ENCODE measurements around the gene RRAGC. TPM values are rescaled to one million over a fixed set of nuclear protein-coding genes. Genes with fewer than 3 reads are reported as not detected.

The RRAGC gene
- total RNA-seq, 4 donors from 2014 or later: 48.4 to 90.8 (median 53.5) TPM

- no peak for TF ChIP-seq CTCF (IDR thresholded peaks at IDR 0.05; ENCODE audit: low read depth)
Measured at GRCh38 chr1:38891753-38892152, 32.2 kb upstream of the RRAGC start.

GRCh38 chr1:38889589-38889988 lies 30.0 kb upstream of the RRAGC start:
- TF ChIP-seq CTCF (IDR thresholded peaks at IDR 0.05; ENCODE audit: low read depth): no peak

- no peak for TF ChIP-seq CTCF (IDR thresholded peaks at IDR 0.05; ENCODE audit: low read depth)
Measured at GRCh38 chr1:38888423-38889333, 29.1 kb upstream of the RRAGC start.

- TF ChIP-seq CTCF (IDR thresholded peaks at IDR 0.05; ENCODE audit: low read depth): no peak
Measured at GRCh38 chr1:38885092-38885491, 25.5 kb upstream of the RRAGC start.

- no peak for TF ChIP-seq CTCF (IDR thresholded peaks at IDR 0.05; ENCODE audit: low read depth)
Measured at GRCh38 chr1:38881487-38881886, 21.9 kb upstream of the RRAGC start, which contains the start of gene GJA9. Gene GJA9, minus strand, starts transcription at chr1:38881587. Its CDS starts 5,489 bp downstream, at chr1:38876098.

GRCh38 chr1:38875811-38876210 lies 16.2 kb upstream of the RRAGC start:
- TF ChIP-seq CTCF (IDR thresholded peaks at IDR 0.05; ENCODE audit: low read depth): no peak

- TF ChIP-seq CTCF (IDR thresholded peaks at IDR 0.05; ENCODE audit: low read depth): no peak
Measured at GRCh38 chr1:38873027-38873969, 13.7 kb upstream of the RRAGC start, which contains the start of gene MYCBP. Gene MYCBP, minus strand, starts transcription at chr1:38873348. Its CDS starts 43 bp downstream, at chr1:38873305.
